Peyer's patch (tissue), 4 donors: ENCODE data around the gene SORBS1. TPM values are rescaled to one million over a fixed set of nuclear protein-coding genes. Genes with fewer than 3 reads are reported as not detected.

Source experiments
- DNase-seq, 3 donors: peaks; one replicate each; pipeline ENCODE4 v3.0.0-alpha.2; 2017 to 2019
- H3K27ac ChIP-seq, 4 donors: fragments of 200-600 bp; sonication (generic); one replicate each; pipeline ENCODE4 v1.5.1; 2016 to 2019
- H3K27me3 ChIP-seq, 2 donors: fragments of 200-600 bp; sonication (generic); one replicate each; pipeline ENCODE4 v1.5.1; 2019
- H3K36me3 ChIP-seq, 3 donors: fragments of 200-600 bp; sonication (generic); one replicate each; pipeline ENCODE4 v1.5.1; 2016 to 2019
- H3K4me1 ChIP-seq, 4 donors: fragments of 200-600 bp; sonication (generic); one replicate each; pipeline ENCODE4 v1.5.1; 2016 to 2019
- H3K4me3 ChIP-seq, 4 donors: fragments of 200-600 bp; sonication (generic); 1 replicate in 3 of 4; 2 replicates in 1 of 4; pipeline ENCODE4 v1.5.1; 2016 to 2019; ENCODE audit warnings: mild to moderate bottlenecking in 1 of 4
- H3K9me3 ChIP-seq, 4 donors: fragments of 200-600 bp; sonication (generic); one replicate each; pipeline ENCODE4 v1.5.1; 2016 to 2019; ENCODE audit warnings: mild to moderate bottlenecking in 1 of 4
- POLR2A ChIP-seq, 2 donors: fragments of 450-650 bp; IDR thresholded peaks; one replicate each; pipeline ENCODE4 v1.5.1; 2017; ENCODE audit warnings: antibody characterized with exemption in 2 of 2, mild to moderate bottlenecking in 2 of 2, moderate library complexity in 2 of 2
- total RNA-seq, 4 donors: library from RNA; depleted of rRNA; stranded (reverse); fragments of >200 nt; gene quantifications; one replicate each; pipeline ENCODE4 v1.1.0, GENCODE V29; 2016
- TF ChIP-seq, protein P1 (sequence below), 6 experiments: fragments of 450-650 bp in 4 of 6; fragments of 200-600 bp in 2 of 6; sonication (generic) in 1 of 6; IDR thresholded peaks; one replicate each; pipeline ENCODE4 v1.5.1; 2017 to 2019; ENCODE audit warnings: antibody characterized with exemption in 6 of 6, mild to moderate bottlenecking in 3 of 6, moderate library complexity in 1 of 6

The SORBS1 gene
- total RNA-seq, 4 donors from 2014 or later: 34.3 to 57.1 (median 48.7) TPM

DNA sequence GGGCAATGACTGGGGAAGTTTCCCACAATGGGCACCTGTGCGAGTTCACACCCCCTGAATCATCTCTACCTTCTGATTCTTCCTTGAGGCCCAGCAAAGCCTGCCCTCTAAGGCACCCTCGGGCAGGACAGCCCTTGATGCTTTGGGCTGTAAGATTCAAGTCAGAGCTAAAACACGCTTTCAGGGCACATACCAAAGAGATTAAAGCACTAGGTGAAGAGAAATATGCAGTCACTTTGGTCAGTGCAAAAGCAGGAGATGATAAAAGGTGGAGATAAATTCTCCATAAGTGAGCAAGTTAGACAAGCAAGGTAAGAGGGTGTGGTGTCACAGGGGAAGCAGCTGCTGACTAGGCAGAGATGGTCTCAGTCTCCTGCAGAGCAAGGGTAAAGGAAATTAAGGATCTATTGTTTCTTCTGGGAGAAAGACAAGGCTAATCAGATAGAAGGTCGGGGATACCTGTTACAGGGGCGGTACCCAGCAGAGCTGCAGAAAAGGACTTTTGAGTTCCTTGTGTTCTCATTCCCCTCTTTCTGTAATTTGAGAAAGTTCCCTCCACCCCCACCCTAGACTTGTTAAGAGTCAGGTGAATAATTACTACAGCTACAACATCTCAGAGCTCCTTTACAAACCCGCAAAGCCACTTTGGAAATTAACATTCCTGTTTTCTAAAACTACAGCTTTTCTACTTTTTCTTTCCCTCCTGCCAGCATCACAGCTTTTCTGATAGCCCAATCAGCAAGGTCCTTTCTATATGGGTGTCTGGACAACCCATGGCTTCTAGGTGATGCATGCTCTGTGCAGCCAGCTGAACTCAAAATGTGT, 296.7 kb downstream of the SORBS1 start:
- no peaks in the 10 kb centered on the region for H3K9me3 ChIP-seq
- peaks cover 0 to 51% (median 4%) of the 10 kb centered on the region in 4 donors for H3K4me1 ChIP-seq
- peaks cover 0 to 75% (median 0%) of the 10 kb centered on the region in 3 donors for H3K36me3 ChIP-seq
- peak overlapping the region in 2 of 4 donors; percentile 29 to 60 for H3K27ac ChIP-seq
- no peaks in the 10 kb centered on the region for H3K27me3 ChIP-seq
- no peak for TF ChIP-seq POLR2A (IDR thresholded peaks at IDR 0.05)
- TF ChIP-seq, protein P1, sequence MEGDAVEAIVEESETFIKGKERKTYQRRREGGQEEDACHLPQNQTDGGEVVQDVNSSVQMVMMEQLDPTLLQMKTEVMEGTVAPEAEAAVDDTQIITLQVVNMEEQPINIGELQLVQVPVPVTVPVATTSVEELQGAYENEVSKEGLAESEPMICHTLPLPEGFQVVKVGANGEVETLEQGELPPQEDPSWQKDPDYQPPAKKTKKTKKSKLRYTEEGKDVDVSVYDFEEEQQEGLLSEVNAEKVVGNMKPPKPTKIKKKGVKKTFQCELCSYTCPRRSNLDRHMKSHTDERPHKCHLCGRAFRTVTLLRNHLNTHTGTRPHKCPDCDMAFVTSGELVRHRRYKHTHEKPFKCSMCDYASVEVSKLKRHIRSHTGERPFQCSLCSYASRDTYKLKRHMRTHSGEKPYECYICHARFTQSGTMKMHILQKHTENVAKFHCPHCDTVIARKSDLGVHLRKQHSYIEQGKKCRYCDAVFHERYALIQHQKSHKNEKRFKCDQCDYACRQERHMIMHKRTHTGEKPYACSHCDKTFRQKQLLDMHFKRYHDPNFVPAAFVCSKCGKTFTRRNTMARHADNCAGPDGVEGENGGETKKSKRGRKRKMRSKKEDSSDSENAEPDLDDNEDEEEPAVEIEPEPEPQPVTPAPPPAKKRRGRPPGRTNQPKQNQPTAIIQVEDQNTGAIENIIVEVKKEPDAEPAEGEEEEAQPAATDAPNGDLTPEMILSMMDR (IDR thresholded peaks at IDR 0.05): no peak
- no peak for DNase-seq
- no peak overlapping the region for H3K4me3 ChIP-seq

DNA sequence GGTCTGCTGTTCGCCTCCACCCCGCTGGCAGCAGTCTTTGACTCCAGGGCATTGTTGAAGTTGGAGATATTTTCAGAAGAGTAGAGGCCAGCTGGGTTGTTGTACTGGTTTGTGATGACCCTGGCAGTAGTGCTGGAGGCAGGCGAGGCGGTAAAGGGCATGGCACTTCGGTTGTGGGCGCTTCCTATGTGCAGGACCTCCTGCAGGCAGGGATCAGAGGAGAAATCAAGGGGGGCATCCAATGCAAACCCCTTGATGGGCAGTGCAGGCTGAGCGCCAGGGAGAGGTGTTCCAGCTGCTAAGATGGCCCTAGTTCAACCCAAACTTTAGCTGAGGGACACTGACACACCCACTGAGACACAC, 297.3 kb downstream of the SORBS1 start:
- DNase-seq: no peak
- peaks cover 0 to 75% (median 0%) of the 10 kb centered on the region in 3 donors for H3K36me3 ChIP-seq
- H3K4me1 ChIP-seq: peaks cover 0 to 50% (median 4%) of the 10 kb centered on the region in 4 donors
- TF ChIP-seq, protein P1 (IDR thresholded peaks at IDR 0.05): no peak
- no peak for TF ChIP-seq POLR2A (IDR thresholded peaks at IDR 0.05)
- no peaks in the 10 kb centered on the region for H3K27me3 ChIP-seq
- H3K4me3 ChIP-seq: no peak overlapping the region
- peak overlapping the region in 1 of 4 donors; percentile 60 for H3K27ac ChIP-seq
- H3K9me3 ChIP-seq: no peaks in the 10 kb centered on the region

DNA sequence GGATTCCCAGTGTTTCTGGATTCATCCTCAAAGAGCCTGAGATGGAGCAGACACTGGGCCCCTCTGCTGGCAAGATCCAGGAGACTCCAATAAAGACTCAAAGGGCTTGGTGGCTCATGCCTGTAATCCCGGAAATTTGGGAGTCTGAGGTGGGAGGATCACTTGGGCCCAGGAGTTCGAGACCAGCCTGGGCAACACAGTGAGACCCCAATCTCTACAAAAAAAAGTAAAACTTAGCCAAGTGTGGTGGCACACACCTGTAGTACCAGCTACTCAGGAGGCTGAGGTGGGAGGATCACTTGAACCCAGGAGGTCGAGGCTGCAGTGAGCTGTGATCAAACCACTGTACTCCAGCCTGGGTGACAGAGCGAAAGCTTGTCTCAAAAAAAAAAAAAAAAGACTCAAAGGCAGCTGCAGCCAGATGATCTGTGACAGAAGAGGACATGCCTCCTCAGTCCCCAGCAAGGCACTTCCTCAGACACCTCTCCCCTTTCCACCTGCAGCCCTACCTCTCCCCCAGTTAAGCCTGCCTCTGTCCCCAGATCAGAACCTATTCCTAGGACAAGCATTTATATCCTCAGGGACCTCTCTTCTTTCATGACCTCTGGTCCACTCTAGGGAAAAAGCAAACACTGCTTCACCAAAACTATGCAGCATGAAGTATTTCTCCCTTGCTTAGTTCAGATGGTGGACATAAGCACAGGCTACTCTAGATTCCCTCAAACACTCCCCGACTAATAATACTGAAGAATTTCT, 298.2 kb downstream of the SORBS1 start:
- Histone ChIP-seq H3K9me3 (no peaks in the 10 kb centered on the region), H3K4me1 (peaks cover 0 to 41% (median 4%) of the 10 kb centered on the region in 4 donors), H3K4me3 (no peak overlapping the region), H3K36me3 (peaks cover 0 to 73% (median 0%) of the 10 kb centered on the region in 3 donors), H3K27me3 (no peaks in the 10 kb centered on the region), H3K27ac (peak overlapping the region in 1 of 4 donors; percentile 60)
- no peak for TF ChIP-seq POLR2A (IDR thresholded peaks at IDR 0.05)
- TF ChIP-seq, protein P1 (IDR thresholded peaks at IDR 0.05): no peak
- DNase-seq: no peak

DNA sequence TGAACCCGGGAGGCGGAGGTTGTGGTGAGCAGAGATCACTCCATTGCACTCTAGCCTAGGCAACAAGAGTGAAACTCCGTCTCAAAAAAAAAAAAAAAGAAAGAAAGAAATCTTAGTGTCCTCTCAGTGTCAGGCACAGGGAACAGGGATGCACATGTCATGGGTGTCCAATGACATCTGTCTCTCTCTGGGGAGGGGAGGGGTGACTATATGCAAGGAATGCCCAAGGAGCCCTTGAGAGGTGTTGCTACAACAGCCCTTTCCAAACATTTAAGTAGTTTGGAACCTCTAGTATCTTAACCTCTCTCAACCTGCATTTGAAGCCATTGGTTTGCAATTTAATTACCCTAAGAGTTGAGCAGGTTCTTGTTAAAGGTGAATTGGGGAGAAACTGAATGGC, 299.2 kb downstream of the SORBS1 start:
- Histone ChIP-seq H3K9me3 (no peaks in the 10 kb centered on the region), H3K27me3 (no peaks in the 10 kb centered on the region), H3K4me3 (no peak overlapping the region), H3K27ac (peak overlapping the region in 1 of 4 donors; percentile 60), H3K36me3 (peaks cover 0 to 78% (median 0%) of the 10 kb centered on the region in 3 donors), H3K4me1 (peaks cover 0 to 31% (median 4%) of the 10 kb centered on the region in 4 donors)
- TF ChIP-seq POLR2A (IDR thresholded peaks at IDR 0.05): no peak
- TF ChIP-seq, protein P1 (IDR thresholded peaks at IDR 0.05): no peak
- DNase-seq: no peak

Other genes starting within 250 kb of the SORBS1 start
- gene ALDH18A1, start 95.3 kb upstream of the SORBS1 start, total RNA-seq: 100 to 1,000 TPM; 108 to 319 (median 206) TPM
- 10 to 100 TPM in 3 of 4 donors, 1 to 10 TPM in 1; 5.0 to 27.1 (median 24.0) TPM for gene TCTN3, start 132.6 kb upstream of the SORBS1 start, total RNA-seq
- gene ENTPD1, start 194.8 kb upstream of the SORBS1 start, total RNA-seq: 10 to 100 TPM in 3 of 4 donors, 1 to 10 TPM in 1; 5.8 to 73.4 (median 16.8) TPM